ENCODE results near the gene NAA80.

Gene NAA80, protein sequence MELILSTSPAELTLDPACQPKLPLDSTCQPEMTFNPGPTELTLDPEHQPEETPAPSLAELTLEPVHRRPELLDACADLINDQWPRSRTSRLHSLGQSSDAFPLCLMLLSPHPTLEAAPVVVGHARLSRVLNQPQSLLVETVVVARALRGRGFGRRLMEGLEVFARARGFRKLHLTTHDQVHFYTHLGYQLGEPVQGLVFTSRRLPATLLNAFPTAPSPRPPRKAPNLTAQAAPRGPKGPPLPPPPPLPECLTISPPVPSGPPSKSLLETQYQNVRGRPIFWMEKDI

DNA sequence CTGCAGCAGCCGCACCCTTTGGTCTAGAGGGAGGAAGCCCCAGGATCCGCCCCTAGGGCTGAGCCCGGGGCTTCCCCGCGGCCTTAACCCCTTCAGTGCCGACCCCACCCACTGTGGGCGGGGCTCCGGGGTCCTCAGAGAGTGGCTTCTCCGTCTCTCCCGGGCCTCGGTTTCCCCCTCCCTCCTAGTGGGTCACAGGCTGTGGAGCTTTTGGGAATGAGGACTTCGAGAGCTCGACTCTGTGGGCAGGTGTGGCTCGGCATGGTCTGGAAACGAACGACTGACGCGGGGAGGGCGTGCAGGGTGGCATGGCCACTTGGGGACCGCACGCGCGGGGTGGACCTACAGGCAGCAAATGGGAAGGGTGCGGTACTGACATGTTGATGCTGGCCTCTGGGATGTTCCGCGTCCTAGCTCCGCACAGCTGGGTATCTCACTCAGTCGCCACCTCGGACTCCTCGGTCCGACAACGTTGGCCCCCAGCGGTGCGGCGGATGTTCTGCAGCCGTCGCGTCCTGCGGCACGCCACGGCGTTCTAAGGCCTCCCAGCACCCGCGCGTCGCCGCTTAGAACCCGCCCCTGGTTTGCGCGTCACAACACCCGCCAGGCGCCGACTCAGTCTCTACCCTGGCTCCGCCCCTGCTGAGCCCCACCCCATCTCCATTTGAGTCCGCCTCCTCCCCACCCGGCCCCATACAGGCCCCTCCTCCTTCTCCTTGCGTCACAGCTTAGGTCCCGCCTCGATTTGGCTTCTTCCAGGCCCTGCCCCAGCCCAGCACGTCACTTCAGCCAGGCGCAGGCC is at the start of gene NAA80, which contains the start of gene HYAL3:
NAA80 (minus strand) TSS at position 570 of the 802 bp plus-strand sequence. CDS start 1,942 bp downstream, outside the sequence.
HYAL3 (minus strand) TSS at position 570 of the 802 bp plus-strand sequence. CDS start 3,803 bp downstream, outside the sequence.
- peak; percentile 100 for DNase-seq (ENCODE audit: low spot score)

DNA sequence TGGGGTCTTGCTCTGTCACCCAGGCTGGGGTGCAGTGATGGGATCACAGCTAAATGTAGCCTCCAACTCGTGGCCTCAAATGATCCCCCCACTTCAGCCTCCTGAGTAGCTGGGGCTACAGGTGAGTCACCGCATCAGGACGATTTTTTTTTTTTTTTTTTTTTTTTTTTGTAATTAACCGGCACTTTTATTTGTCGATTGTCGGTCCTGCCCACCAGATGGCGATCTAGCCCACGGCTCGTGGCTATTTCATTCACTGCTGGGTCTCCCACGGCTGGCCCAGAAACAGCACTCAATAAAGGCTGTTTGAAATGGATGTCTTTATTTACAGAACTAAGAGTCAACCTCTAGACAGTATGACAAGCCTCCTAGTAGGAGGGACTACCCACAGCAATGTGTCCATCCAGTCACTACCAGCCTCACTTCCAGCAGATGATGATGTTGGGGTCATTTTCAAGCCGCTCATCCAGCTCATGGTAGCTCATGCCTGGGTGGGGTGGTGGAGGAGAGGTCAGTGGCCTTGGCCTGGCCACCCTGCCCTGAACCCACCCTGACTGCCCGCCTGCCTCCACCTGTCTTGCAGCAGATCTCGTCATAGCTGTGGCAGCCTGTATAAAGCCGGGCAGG is 48.1 kb upstream of the NAA80 start:
- DNase-seq (ENCODE audit: low spot score), result peak; percentile 68

DNA sequence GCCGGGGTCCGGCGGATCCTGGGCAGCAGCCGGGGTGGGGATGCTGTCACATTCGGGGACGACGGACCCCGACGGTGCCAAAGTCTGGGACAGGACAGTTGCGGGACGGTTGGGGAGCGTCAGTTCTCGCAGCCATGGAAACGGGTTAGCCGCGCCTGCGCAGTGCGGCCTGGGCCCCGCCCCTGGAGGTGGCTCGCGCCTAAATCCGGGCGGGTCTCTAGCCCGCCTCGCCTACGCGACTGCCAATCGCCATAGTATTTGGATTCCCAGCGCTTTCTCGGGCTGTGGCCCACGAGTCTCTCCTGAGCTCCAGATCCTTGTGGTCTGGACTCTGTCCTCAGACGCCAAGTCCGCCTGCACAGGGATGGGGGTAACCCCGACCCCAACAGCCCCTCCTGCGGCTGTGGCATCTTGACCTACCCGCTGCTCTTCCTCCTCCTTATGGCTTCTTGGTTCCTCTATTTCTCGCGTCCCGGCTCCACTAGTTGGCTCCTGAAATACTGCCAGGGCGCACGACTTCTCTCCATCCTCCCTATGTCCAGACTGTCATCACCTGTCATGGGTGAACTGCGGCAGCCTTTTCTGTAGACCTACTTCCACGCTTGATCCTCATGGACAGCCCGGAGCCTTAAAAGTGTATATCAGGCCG is 46.5 kb upstream of the NAA80 start, which contains the start of gene ZMYND10:
ZMYND10 (minus strand) TSS at position 147 of the 649 bp plus-strand sequence. CDS start 153 bp downstream, outside the sequence.
- DNase-seq (ENCODE audit: low spot score), result no peak

DNA sequence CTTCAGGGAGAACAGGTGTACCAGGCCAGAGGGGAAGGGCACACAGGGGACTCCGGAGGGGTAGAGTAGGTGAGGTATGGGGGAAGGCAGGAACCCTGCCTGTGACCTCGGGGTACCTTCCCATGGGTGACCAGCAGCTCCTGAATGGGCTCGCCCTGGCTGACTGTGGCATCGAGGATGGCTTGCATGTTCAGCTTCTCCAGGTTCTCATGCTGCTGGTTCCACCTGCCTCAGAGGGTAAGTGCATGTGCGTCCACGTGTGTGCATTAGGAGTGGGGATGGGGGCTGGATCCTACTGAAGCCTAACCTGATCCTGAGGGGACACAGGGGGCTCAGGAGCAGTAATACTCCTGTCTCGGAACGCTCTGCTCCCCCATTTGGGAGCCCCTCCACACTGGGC is 45.8 kb upstream of the NAA80 start:
- DNase-seq (ENCODE audit: low spot score), result no peak

DNA sequence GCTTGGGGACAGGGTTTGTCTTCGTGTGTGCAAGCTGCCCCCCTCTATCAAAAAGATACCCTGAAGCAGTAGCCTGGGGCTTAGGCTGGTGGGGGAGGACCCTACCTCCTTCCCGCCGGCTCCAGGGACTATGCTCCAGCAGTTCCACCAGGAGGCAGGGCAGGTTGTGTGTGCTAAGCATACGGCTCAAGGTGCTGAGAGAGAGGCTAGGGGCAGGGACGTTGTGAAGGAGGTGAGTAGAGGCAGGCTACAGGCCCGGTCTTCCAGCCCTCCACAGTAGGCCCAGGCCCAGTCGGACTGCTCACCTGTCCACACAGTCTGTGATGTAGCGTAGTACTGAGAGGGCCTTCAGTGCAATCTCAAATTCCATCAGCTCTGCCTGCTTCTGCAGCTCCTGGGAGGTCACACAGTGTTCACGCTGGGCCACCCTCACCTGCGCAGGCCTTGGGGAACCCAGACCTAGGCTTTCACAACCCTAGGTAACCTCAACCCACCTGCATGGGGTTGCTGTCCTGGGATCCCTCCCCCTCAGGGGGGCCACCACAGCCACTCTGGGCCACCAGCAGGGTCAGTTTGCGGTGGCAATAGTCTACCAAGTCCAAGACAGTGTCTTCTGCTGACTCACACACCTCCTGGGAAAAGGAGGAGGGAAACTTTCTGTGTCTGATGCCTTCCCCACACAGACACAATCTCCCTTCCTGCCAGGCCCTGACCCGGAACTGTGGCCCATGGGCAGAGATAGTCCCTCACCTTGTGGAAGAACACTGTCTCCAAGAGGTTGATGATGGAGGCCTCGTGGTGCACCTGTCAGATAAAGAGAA is 43.8 kb upstream of the NAA80 start:
- DNase-seq (ENCODE audit: low spot score), result no peak

DNA sequence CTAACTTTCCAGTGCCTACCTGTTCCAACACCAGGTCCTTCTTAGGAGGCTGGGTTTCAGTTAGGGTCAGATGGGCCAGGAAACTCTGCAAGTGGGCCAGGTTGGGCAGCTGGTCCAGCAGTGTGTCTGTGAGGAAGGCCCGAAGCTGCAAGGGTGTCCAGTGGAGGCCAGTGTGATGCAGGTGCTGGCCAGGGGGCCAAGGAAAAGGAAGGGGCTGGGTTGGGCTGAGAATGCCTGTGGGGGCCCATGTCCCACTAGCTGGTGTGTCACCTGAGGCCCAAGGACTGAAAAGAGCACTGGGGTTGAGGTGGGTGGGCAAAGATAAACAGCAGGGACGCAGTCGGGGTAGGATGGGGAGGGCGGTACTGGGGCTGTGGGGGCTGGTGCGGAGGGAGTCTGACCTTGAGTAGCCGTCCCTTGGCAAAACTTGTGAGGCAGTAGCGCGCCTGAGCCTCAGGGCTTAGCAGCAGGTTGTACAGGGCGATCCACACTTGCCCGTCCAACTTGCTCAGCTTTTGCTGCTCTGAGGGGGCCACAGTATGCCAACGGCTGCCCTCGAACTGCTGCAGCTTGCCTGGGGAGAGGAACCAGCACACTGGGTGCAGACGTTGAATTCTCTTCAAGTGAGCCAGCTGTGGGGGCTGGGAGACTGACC is 42.9 kb upstream of the NAA80 start:
- DNase-seq (ENCODE audit: low spot score), result no peak

DNA sequence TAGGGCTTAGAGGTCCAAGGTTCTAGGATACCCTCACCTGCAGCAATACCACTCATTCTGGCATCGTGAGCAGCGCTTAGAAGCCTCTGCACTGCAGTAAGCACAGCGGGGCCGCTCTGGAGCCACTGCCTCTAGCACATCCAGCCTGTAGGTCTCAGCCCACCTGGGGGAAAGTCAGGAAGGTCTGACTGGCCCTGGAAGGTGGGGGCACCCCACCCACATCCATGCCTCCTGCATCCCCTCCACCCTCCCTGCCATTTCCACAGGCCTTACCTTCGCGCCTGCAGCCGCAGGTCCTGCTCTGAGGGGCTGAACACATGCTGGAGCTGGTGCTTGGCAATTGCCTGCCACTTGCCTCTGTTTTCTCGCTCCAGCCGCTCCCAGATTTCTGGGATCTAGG is 42.3 kb upstream of the NAA80 start:
- no peak for DNase-seq (ENCODE audit: low spot score)

DNA sequence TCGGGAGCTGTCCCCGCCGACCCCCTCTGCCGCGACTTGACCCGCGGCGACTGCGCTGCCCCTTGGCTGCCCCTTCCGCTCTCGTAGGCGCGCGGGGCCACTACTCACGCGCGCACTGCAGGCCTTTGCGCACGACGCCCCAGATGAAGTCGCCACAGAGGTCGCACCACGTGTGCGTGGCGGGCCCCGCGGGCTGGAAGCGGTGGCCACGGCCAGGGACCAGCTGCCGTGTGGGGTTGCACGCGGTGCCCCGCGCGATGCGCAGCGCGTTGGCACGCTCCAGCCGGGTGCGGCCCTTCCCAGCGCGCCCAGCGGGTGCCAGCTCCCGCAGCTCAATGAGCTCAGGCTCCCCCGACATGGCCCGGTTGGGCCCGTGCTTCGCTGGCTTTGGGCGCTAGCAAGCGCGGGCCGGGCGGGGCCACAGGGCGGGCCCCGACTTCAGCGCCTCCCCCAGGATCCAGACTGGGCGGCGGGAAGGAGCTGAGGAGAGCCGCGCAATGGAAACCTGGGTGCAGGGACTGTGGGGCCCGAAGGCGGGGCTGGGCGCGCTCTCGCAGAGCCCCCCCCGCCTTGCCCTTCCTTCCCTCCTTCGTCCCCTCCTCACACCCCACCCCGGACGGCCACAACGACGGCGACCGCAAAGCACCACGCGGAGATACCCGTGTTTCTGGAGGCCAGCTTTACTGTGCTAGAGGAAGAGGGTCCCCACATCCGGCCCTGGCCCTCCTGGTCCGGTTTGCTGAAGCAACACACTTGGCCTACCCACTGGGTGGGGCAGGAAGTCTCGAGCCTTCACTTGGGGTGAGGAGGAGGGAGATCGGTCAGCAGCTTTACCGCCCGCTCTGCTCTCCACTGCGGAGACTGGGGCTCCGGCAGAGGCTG is 41.5 kb upstream of the NAA80 start, which contains the start of gene RASSF1:
RASSF1 (minus strand) TSS at position 389 of the 882 bp plus-strand sequence; CDS start at position 358, 31 bp downstream.
- DNase-seq (ENCODE audit: low spot score), result no peak

DNA sequence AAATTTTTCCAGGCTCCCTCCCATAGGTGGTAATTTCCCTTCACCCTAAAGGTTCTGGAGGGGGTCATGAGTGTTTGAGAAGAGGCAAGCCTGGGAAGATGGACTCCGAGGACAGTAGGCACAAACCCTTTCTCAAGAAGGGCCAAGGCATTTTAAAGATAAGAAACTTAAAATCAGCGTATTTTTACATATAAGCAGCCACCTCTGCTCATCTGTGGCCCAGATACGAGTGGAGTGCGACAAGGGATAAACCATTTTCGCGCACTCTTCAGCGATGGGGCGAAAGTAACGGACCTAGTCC is 40.9 kb upstream of the NAA80 start:
- DNase-seq (ENCODE audit: low spot score), result no peak

DNA sequence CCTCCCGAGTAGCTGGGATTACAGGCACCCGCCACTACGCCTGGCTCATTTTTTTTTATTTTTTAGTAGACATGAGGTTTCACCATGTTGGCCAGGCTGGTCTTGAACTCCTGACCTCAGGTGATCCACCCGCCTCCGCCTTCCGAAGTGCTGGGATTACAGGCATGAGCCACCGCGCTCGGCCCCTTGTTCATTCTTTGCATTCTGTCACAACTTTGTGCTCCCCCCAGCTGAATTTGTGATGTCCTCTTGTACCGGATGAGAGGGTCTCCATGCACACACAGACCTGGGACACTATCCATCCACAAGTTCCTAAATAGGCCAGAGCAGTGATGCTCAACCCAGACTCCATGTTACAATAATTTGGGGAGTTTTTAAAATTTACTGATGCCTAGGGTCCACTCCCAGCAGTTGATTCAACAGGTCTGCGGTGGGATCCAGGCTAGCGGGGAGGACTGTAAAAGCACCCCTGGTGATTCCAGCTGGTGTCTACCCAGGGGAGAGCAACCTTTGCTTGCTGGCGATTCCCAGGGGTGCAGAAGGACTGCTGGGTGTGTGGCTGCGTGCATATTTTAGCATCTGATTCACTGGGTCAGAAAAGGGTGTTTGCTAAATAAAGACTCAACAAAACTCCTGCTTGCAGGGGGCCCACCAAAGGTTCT is 40.4 kb upstream of the NAA80 start:
- no peak for DNase-seq (ENCODE audit: low spot score)

DNA sequence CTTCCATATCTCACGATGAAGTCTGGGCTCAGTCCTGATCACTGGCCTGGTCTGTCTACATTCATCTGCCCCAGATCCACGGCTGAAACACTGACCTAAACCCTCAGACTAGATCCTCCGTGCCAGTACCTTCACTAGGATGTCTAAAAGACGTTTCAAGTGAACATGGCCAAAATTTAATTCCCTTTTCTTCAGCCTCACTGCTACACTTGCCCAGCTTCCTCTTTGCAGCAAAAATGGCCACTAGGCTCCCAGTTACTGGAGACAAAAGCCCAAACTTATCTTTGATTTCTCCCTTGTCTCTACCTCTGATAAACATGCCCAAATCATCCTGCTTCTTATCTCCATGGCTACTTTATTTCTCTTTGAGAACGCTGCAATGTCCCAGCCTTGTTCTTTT is 39.8 kb upstream of the NAA80 start:
- no peak for DNase-seq (ENCODE audit: low spot score)

DNA sequence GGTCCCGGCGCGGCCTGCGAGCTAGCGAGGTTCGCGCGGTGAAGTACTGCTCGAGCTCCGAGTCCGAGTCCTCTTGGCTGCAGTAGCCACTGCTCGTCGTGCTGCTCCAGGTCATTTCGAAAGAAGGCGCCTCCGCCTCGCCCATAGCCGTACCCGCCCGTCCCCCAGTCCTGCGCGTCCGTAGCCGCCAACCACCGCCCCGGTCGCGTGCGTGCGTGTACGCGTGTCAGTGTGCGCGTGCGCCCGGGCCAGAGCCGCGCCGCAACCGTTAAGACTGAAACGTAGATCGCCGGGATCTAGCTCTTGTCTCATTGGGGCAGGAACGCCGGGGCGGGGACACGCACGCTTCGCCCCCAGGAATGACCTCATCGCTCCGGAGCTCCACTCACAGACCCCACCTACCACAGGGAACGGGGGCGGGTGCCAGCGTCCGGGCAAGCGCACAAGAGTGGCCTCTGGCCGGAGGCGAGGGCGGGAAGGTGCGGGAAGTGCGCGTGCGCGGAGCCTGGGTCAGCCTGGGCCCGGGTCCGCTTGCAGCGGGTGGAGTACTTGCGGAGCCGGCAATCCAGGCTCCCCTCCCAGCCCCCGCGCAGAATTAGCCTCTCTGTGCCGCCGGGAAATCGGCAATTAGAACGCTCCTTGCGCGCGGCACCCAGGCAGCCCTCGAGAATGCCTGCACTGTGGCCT is 38.1 kb upstream of the NAA80 start:
- peak; percentile 97 for DNase-seq (ENCODE audit: low spot score)

DNA sequence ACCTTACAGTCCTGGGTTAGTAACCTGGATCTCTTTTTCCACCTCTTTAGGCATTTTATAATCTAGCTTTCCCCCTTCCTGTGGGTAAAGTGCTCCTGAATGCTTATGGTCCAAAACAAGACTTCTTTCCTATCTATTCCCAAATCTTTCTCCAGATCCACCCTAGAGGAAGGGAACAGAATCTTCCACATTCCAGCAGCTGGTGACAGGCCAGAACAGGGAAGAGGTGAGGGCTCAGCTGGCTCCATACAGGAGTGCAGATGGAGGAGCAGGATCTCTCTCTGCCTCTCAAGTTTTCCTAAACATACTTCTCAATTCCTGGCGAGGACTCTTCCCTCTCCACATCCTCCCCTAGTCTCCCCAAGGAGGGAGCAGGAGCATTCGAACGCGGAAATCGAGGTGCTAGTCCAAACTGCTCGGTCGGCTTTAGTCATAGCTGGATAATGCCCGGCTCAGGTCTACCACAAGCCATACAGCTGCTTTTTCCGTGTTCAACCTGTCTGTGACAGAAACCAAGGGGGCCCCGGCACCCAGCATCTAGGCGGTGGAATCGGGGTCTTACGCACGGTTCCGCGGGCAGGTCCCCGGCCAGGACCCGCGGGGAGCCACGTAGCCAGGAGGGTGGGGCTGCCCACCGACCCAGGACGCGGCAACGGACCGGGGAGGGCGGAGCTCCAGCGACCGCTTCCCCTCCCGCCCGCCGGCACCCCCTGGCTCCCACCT is 37.4 kb upstream of the NAA80 start:
- peak; percentile 40 for DNase-seq (ENCODE audit: low spot score)

DNA sequence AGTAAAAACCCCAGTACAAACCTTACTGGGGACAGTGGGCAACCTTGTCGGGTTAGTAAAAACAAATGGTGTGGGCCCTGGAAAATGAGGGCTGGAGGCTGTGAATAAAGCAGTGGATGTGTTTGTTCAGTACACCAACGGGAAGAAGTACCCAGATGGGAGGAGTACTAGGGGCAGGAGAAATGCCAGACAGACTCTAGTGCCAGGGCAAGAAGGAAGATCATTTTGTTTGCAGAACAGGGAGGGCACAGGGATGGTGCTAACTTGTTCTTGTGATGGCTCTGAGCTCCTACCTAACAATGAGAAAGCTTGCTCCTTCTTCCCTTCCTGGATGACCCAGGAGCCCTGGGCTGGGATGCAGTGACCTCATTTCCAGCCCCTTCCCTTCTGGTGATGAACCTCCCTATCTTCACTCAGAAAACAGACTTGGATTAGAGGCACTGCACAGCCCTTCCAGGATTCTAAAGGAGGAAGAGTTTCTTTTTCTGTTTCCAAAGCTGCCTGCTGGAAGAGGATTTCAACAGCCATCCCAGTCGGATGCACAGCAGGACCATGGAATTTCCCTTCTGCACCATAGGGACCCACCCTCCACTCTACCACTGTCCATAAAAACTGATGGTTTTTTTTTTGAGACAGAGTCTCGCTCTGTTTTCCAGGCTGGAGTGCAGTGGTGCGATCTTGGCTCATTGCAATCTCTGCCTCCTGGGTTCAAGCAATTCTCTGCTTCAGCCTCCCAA is 35.3 kb upstream of the NAA80 start:
- no peak for DNase-seq (ENCODE audit: low spot score)

DNA sequence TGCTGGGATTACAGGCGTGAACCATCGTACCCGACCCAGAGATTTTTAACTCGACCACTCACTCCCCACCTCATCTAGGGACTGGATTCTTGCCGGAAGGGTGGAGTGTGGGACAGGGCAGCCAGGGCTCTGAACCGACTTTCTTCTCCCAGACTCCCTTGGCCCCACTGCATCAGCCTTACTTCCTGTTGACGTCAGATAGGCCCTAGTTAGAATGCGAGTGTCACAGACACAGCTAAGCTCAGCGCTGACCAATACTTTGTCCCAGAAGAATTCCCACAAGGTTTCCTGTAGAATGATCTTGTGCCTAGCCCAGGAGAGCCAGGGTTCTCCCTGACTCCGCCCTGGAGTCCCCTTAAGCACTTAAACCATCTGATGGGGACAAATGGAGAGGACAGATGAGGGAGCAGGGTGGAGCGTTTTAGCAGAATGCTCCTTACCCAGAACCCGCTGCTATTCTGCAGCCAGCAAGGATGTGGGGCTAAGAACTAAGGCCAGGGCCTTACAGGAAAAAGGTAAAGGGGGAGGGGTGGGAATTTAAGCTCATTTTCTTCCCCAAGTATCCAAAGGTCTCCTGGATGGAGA is 34.6 kb upstream of the NAA80 start:
- peak; percentile 93 for DNase-seq (ENCODE audit: low spot score)

DNA sequence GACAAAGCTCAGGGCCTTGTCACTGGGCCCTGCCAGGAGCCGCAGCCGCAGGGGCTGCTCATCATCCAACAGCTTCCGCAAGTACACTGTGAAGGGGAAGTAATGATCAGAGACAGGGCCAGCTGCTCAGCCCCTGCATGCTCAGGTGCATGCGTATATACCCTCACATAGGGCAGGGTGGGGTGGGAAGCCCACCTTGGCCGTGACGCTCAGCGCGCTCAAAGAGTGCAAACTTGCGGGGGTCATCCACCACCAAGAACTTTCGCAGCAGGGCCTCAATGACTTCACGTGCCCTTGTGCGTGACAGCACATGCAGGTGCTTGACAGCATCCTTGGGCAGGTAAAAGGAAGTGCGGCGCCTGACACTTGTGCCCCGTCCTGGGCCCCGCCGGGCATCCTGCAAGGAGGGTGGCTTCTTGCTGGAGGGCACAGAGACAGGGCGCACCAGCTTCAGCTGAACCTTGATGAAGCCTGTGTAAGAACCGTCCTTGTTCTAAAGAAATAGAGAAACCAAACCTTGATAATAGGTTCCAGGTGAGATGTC is 32.2 kb upstream of the NAA80 start:
- no peak for DNase-seq (ENCODE audit: low spot score)

DNA sequence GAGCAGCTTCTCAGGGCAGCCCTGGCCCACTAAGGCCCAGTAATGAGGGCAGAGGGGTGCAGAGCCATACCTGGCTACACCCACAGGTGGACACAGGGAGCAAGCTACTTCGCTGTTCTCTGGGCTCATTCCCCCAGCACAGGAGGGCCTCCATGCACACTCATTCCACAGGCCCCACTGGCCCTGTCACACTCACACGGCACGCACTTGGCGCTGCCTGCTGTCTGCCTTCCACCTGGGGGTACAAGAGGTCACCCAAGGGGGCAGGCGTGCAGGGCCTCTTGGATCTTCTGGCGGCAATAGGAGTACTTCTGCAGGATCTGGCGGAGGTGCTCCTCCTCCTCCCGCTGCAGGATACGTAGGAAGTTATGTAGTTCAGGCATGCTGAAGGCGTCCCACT is 31.1 kb upstream of the NAA80 start:
- no peak for DNase-seq (ENCODE audit: low spot score)
